ENCODE measurements around the gene KIAA1755.

DNA sequence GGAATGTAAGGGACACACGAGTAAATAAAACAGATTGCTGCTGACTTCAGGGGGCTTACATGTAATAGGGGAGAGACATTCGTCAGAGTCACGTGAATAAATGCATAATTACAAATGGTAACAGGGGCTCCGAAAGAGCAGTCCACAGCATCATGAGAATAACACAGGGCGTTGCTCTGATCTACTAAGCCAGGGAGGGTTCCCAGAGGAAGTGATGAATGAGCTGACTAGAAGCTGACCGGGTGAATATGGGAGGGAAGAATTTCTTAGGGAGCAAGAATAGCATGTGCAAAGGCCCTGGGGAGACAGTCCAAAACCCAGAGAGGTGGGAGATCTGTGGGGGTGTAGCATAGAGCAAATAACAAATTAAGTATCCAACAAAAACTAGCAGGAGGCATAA, 45.8 kb upstream of the KIAA1755 start:
- TF ChIP-seq, protein P1, sequence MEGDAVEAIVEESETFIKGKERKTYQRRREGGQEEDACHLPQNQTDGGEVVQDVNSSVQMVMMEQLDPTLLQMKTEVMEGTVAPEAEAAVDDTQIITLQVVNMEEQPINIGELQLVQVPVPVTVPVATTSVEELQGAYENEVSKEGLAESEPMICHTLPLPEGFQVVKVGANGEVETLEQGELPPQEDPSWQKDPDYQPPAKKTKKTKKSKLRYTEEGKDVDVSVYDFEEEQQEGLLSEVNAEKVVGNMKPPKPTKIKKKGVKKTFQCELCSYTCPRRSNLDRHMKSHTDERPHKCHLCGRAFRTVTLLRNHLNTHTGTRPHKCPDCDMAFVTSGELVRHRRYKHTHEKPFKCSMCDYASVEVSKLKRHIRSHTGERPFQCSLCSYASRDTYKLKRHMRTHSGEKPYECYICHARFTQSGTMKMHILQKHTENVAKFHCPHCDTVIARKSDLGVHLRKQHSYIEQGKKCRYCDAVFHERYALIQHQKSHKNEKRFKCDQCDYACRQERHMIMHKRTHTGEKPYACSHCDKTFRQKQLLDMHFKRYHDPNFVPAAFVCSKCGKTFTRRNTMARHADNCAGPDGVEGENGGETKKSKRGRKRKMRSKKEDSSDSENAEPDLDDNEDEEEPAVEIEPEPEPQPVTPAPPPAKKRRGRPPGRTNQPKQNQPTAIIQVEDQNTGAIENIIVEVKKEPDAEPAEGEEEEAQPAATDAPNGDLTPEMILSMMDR (conservative IDR thresholded peaks at IDR 0.05; ENCODE audit: low read depth, low read length), result no peak
- no peak for TF ChIP-seq EZH2 (IDR thresholded peaks at IDR 0.05; ENCODE audit: borderline replicate concordance, low read depth, low read length, poor library complexity, severe bottlenecking)
